H1 (cell line): ENCODE results near the gene PIGU. TPM values are rescaled to one million over a fixed set of nuclear protein-coding genes. Genes with fewer than 3 reads are reported as not detected.

ENCODE experiments used
- CTCF ChIA-PET: fragments of 300-600 bp; sonication (Branson Sonifier 250); formaldehyde crosslinking; loops from one replicate; lab custom pipeline; 2021; ENCODE audit not compliant: partially characterized antibody; lab: Charles Lee
- POLR2A ChIA-PET: fragments of 300-600 bp; sonication (Branson Sonifier 250); formaldehyde crosslinking; loops from one replicate; lab custom pipeline; 2021; ENCODE audit warnings: inconsistent platforms; ENCODE audit not compliant: partially characterized antibody; lab: Charles Lee
- DNase-seq, 2 experiments: peaks; one replicate each; pipeline versions ENCODE4 v3.0.0 to v3.0.0-alpha.2; 2010 to 2022; ENCODE audit warnings: low spot score in 2 of 2, low read depth in 1 of 2, mixed read lengths in 1 of 2
- FAIRE-seq: peaks from 2 replicates; lab custom pipeline; 2011; peaks lifted over from hg19 to GRCh38; lab: Jason Lieb, UNC
- H2AFZ ChIP-seq: 2 replicates; pipeline ENCODE4 v1.8.1; 2012; ENCODE audit warnings: low read length, inconsistent platforms
- H2AK5ac ChIP-seq: 2 replicates; pipeline ENCODE4 v1.6.1; 2013; ENCODE audit warnings: low read depth, low read length
- H2BK120ac ChIP-seq: replicated peaks from 2 replicates; pipeline ENCODE3; 2013; ENCODE audit warnings: low read depth, low read length, inconsistent platforms
- H2BK12ac ChIP-seq: 2 replicates; pipeline ENCODE4 v1.6.1; 2013; ENCODE audit warnings: low read depth, low read length
- H2BK15ac ChIP-seq: 2 replicates; pipeline ENCODE4 v1.6.1; 2013; ENCODE audit warnings: low read length
- H2BK20ac ChIP-seq: 2 replicates; pipeline ENCODE4 v1.6.1; 2013; ENCODE audit warnings: low read length
- H2BK5ac ChIP-seq: 2 replicates; pipeline ENCODE4 v1.6.1; 2013; ENCODE audit warnings: low read depth, low read length
- H3K14ac ChIP-seq: 2 replicates; pipeline ENCODE4 v1.6.1; 2013; ENCODE audit warnings: inconsistent platforms; ENCODE audit not compliant: insufficient read length
- H3K18ac ChIP-seq: 2 replicates; pipeline ENCODE4 v1.6.1; 2013; ENCODE audit warnings: low read length; ENCODE audit errors: extremely low read depth
- H3K23ac ChIP-seq: 2 replicates; pipeline ENCODE4 v1.6.1; 2013; ENCODE audit warnings: inconsistent platforms; ENCODE audit not compliant: insufficient read length
- H3K23me2 ChIP-seq: 2 replicates; pipeline ENCODE4 v1.6.1; 2013; ENCODE audit warnings: low read depth, low read length
- H3K27ac ChIP-seq: 2 replicates; pipeline ENCODE4 v1.6.1; 2011; ENCODE audit warnings: low read depth, low read length, inconsistent platforms
- H3K27me3 ChIP-seq, 4 experiments: replicated peaks in 1 of 4; 1 replicate in 1 of 4; 2 replicates in 3 of 4; pipeline versions ENCODE4 v1.6.1 to v1.8.1; 2011 to 2013; ENCODE audit warnings: low read length in 3 of 4, mild to moderate bottlenecking in 3 of 4, inconsistent platforms in 2 of 4, mixed read lengths in 2 of 4, moderate library complexity in 1 of 4; ENCODE audit not compliant: control insufficient read depth in 3 of 4, insufficient read depth in 3 of 4; ENCODE audit errors: extremely low read depth in 1 of 4
- H3K36me3 ChIP-seq, 4 experiments: 2 replicates each; pipeline versions ENCODE4 v1.6.1 to v1.8.1; 2011 to 2013; ENCODE audit warnings: mild to moderate bottlenecking in 4 of 4, low read length in 3 of 4, moderate library complexity in 2 of 4, control low read depth in 1 of 4, inconsistent platforms in 1 of 4; ENCODE audit not compliant: insufficient read depth in 4 of 4, control insufficient read depth in 2 of 4
- H3K4ac ChIP-seq: replicated peaks from 2 replicates; pipeline ENCODE3; 2013; ENCODE audit warnings: low read length, low read depth, mixed read lengths, inconsistent platforms; ENCODE audit not compliant: insufficient read length
- H3K4me1 ChIP-seq, 4 experiments: replicated peaks in 1 of 4; 1 replicate in 1 of 4; 2 replicates in 3 of 4; pipeline versions ENCODE4 v1.6.1 to v1.8.1; 2011 to 2013; ENCODE audit warnings: low read length in 3 of 4, inconsistent platforms in 2 of 4, mixed read lengths in 1 of 4; ENCODE audit not compliant: insufficient read depth in 4 of 4, control insufficient read depth in 3 of 4
- H3K4me2 ChIP-seq, 2 experiments: 2 replicates each; pipeline versions ENCODE4 v1.6.1 to v1.8.1; 2011 to 2013; ENCODE audit warnings: low read depth in 2 of 2, low read length in 2 of 2, control low read depth in 1 of 2, inconsistent platforms in 1 of 2, mild to moderate bottlenecking in 1 of 2; ENCODE audit not compliant: insufficient read depth in 1 of 2
- H3K4me3 ChIP-seq, 4 experiments: fragments of 200-600, 300-600 bp in 1 of 4; sonication (generic), shearing (Covaris generic), sonication (Bioruptor Twin) in 1 of 4; 2 replicates each; pipeline versions ENCODE4 v1.5.1 to v1.8.1; 2011 to 2016; ENCODE audit warnings: low read length in 4 of 4, low read depth in 3 of 4, control low read depth in 2 of 4, inconsistent platforms in 2 of 4, mild to moderate bottlenecking in 2 of 4, mixed read lengths in 1 of 4, moderate library complexity in 1 of 4; ENCODE audit not compliant: insufficient read depth in 2 of 4; ENCODE audit errors: extremely low read depth in 1 of 4
- H3K56ac ChIP-seq: replicated peaks from 2 replicates; pipeline ENCODE3; 2013; ENCODE audit warnings: low read depth, mild to moderate bottlenecking, mixed read lengths, low read length, inconsistent platforms; ENCODE audit not compliant: insufficient read length
- H3K79me1 ChIP-seq: 2 replicates; pipeline ENCODE4 v1.6.1; 2013; ENCODE audit warnings: low read depth, low read length, control low read depth
- H3K79me2 ChIP-seq, 2 experiments: 2 replicates each; pipeline versions ENCODE4 v1.6.1 to v1.8.1; 2012 to 2013; ENCODE audit warnings: low read length in 2 of 2, mild to moderate bottlenecking in 2 of 2, inconsistent platforms in 1 of 2; ENCODE audit not compliant: insufficient read depth in 2 of 2, control insufficient read depth in 1 of 2
- H3K9ac ChIP-seq, 4 experiments: replicated peaks in 1 of 4; 1 replicate in 1 of 4; 2 replicates in 3 of 4; pipeline versions ENCODE4 v1.6.1 to v1.8.1; 2011 to 2013; ENCODE audit warnings: low read depth in 3 of 4, low read length in 3 of 4, control low read depth in 2 of 4, mild to moderate bottlenecking in 2 of 4, moderate library complexity in 2 of 4, inconsistent platforms in 1 of 4; ENCODE audit errors: extremely low read depth in 1 of 4
- H3K9me3 ChIP-seq, 2 experiments: 2 replicates each; pipeline versions ENCODE4 v1.6.1 to v1.8.1; 2012 to 2013; ENCODE audit warnings: mild to moderate bottlenecking in 2 of 2, moderate library complexity in 2 of 2, control low read depth in 1 of 2, inconsistent platforms in 1 of 2, low read depth in 1 of 2, low read length in 1 of 2, mixed read lengths in 1 of 2; ENCODE audit not compliant: insufficient read depth in 2 of 2
- H4K20me1 ChIP-seq, 2 experiments: replicated peaks in 1 of 2; 2 replicates each; pipeline versions ENCODE3 to v1.8.1; 2011 to 2013; ENCODE audit warnings: inconsistent platforms in 2 of 2, low read length in 2 of 2, mild to moderate bottlenecking in 1 of 2; ENCODE audit not compliant: insufficient read depth in 2 of 2, control insufficient read depth in 1 of 2
- H4K5ac ChIP-seq: 2 replicates; pipeline ENCODE4 v1.6.1; 2013; ENCODE audit warnings: low read length, low read depth, mixed read lengths, inconsistent platforms; ENCODE audit not compliant: insufficient read length
- H4K8ac ChIP-seq: 2 replicates; pipeline ENCODE4 v1.8.0; 2013; ENCODE audit warnings: mild to moderate bottlenecking, moderate library complexity, low read length, inconsistent platforms; ENCODE audit not compliant: insufficient read depth; ENCODE audit errors: extremely low read depth
- H4K91ac ChIP-seq: replicated peaks from 2 replicates; pipeline ENCODE3; 2013; ENCODE audit warnings: low read length, mixed read lengths, inconsistent platforms; ENCODE audit not compliant: insufficient read length
- ASH2L ChIP-seq: fragments of 200-600, 300-600 bp; sonication (generic); IDR thresholded peaks from one replicate; pipeline ENCODE4 v1.7.1; 2017; ENCODE audit warnings: low read length
- CREB1 ChIP-seq: IDR thresholded peaks from 2 replicates; pipeline ENCODE4 v1.6.1; 2012; ENCODE audit warnings: inconsistent platforms
- EP300 ChIP-seq, 2 experiments: IDR thresholded peaks; 1 replicate in 1 of 2; 2 replicates in 1 of 2; pipeline ENCODE4 v1.6.1; 2011 to 2012; ENCODE audit warnings: low read depth in 2 of 2, low read length in 2 of 2, mild to moderate bottlenecking in 2 of 2, borderline replicate concordance in 1 of 2, inconsistent platforms in 1 of 2, moderate library complexity in 1 of 2
- EZH2 ChIP-seq: fragments of 200-600 bp; sonication (generic); IDR thresholded peaks from 2 replicates; pipeline ENCODE4 v1.7.1; 2012; ENCODE audit warnings: low read depth, mild to moderate bottlenecking, moderate library complexity, low read length, inconsistent platforms; ENCODE audit not compliant: severe bottlenecking
- GTF2F1 ChIP-seq: IDR thresholded peaks from 2 replicates; pipeline ENCODE4 v1.6.1; 2012; ENCODE audit warnings: low read depth, low read length, improper control_type of control experiment, borderline replicate concordance
- HDAC6 ChIP-seq: IDR thresholded peaks from one replicate; pipeline ENCODE4 v1.7.1; 2012; ENCODE audit warnings: low read depth, mild to moderate bottlenecking, inconsistent platforms, low read length, moderate library complexity
- KDM4A ChIP-seq: IDR thresholded peaks from one replicate; pipeline ENCODE4 v1.7.1; 2012; ENCODE audit warnings: low read depth, mild to moderate bottlenecking, moderate library complexity, low read length, inconsistent platforms; ENCODE audit not compliant: severe bottlenecking
- KDM5A ChIP-seq: fragments of 200-600 bp; IDR thresholded peaks from 2 replicates; pipeline ENCODE4 v1.7.1; 2012; ENCODE audit warnings: mild to moderate bottlenecking, low read length, inconsistent platforms, mixed read lengths
- MAFK ChIP-seq: IDR thresholded peaks from 2 replicates; pipeline ENCODE4 v1.6.1; 2012; ENCODE audit warnings: low read depth, mild to moderate bottlenecking, improper control_type of control experiment, low read length
- POLR2A ChIP-seq, 2 experiments: IDR thresholded peaks; 1 replicate in 1 of 2; 2 replicates in 1 of 2; pipeline ENCODE4 v1.6.1; 2011; ENCODE audit warnings: low read depth in 2 of 2, low read length in 2 of 2, mild to moderate bottlenecking in 2 of 2; ENCODE audit errors: control extremely low read depth in 1 of 2
- SP4 ChIP-seq: IDR thresholded peaks from 2 replicates; pipeline ENCODE4 v1.6.1; 2012; ENCODE audit warnings: low read length, inconsistent platforms
- SRF ChIP-seq: IDR thresholded peaks from 2 replicates; pipeline ENCODE4 v1.6.1; 2011; ENCODE audit warnings: mild to moderate bottlenecking, low read depth, low read length, moderate library complexity
- SUZ12 ChIP-seq: fragments of 200-600 bp; sonication (generic); IDR thresholded peaks from 2 replicates; pipeline ENCODE4 v1.6.1; 2012; ENCODE audit warnings: mild to moderate bottlenecking, inconsistent platforms, low read length, moderate library complexity, mixed read lengths
- polyA plus RNA-seq, 7 experiments: library from polyadenylated mRNA; depleted of rRNA in 3 of 7; stranded (reverse) in 5 of 7; unstranded in 2 of 7; fragments of >200 nt in 5 of 7; fragments of 200-250 nt in 2 of 7; gene quantifications; 1 replicate in 5 of 7; 2 replicates in 1 of 7; 4 replicates in 1 of 7; pipeline versions ENCODE4 v1.2.1 to v1.2.3, GENCODE V29; 2011 to 2013; ENCODE audit warnings: missing spikeins in 2 of 7, mixed read lengths in 2 of 7
- total RNA-seq: library from RNA; stranded (reverse); fragmentation: NEBNext Ultra II Directional; extraction: Animal tissue kit (Norgen Biotek cat#: 25700); gene quantifications from 2 replicates; pipeline ENCODE4 v1.2.1, GENCODE V29; 2021
- TF ChIP-seq, protein P1 (sequence below): IDR thresholded peaks from 2 replicates; pipeline ENCODE4 v1.6.1; 2011; ENCODE audit warnings: low read depth, mild to moderate bottlenecking, low read length; ENCODE audit not compliant: insufficient read depth
- TF ChIP-seq, protein P2 (sequence below): IDR thresholded peaks from 2 replicates; pipeline ENCODE4 v1.6.1; 2012; ENCODE audit warnings: inconsistent platforms

PIGU gene
- total and polyA plus RNA-seq, 2 of the 8 experiments (the other 6 are each of a cell fraction or from before 2014, with no cell fraction given): 28.3 to 117 TPM

DNA sequence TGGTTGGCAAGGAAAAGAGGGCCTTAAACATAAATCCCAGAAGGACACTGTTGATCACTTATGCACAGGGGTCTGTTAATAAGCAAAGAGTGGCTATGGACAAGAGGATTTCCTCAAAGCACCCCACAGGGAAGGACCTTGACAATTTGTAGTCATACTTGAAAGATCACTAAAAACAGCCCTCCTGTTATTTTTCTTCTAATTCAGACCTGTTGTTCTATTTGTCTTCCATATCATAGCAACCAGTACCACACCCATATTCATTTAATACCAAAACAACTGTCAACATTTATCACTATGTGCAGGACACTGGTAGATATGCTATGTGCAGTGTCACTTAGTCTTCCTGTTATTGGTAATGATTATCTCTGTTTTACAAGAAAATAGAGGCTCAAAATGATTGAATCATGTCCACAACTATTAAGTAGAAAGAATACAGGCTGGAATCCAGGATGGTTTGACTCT is 163.9 kb downstream of the PIGU start:
- Histone ChIP-seq H3K56ac (no peak overlapping the region), H2BK20ac (no peak overlapping the region), H3K27ac (no peak overlapping the region), H3K4me2 (no peak overlapping the region), H2BK5ac (no peak overlapping the region), H3K18ac (no peak overlapping the region), H3K14ac (no peak overlapping the region), H3K9me3 (no peaks in the 10 kb centered on the region), H4K8ac (no peak overlapping the region), H3K79me2 (peaks cover 0 to 13% of the 10 kb centered on the region in 2 experiments; a peak in 3 of 4 replicates), H3K4me1 (peaks cover 0 to 3% (median 3%) of the 10 kb centered on the region in 4 experiments; a peak in 3 of 7 replicates), H3K4ac (no peak overlapping the region), H3K23ac (no peak overlapping the region), H3K27me3 (no peaks in the 10 kb centered on the region), H3K23me2 (peaks cover 10% of the 10 kb centered on the region), H2BK15ac (no peak overlapping the region), H4K20me1 (peaks cover 0 to 3% of the 10 kb centered on the region in 2 experiments), H2BK12ac (no peak overlapping the region), H2BK120ac (no peak overlapping the region), H2AK5ac (no peak overlapping the region), H3K36me3 (peaks cover 0 to 9% (median 1%) of the 10 kb centered on the region in 4 experiments; a peak in 2 of 8 replicates), H3K79me1 (no peaks in the 10 kb centered on the region), H4K5ac (no peak overlapping the region), H3K4me3 (no peak overlapping the region), H2AFZ (no peak overlapping the region), H4K91ac (no peak overlapping the region), H3K9ac (no peak overlapping the region)
- CTCF ChIA-PET: interaction anchor here (1.0 to 1.6 kb wide), 2 partner anchors 10 to 38 kb away, joined by 3 to 5 read pairs; no protein-coding TSS in a partner anchor
- no peak for FAIRE-seq
- POLR2A ChIA-PET: no interaction called here
- DNase-seq: no peak
- TF ChIP-seq KDM5A: no peak
- TF ChIP-seq HDAC6: no peak
- TF ChIP-seq, protein P1, sequence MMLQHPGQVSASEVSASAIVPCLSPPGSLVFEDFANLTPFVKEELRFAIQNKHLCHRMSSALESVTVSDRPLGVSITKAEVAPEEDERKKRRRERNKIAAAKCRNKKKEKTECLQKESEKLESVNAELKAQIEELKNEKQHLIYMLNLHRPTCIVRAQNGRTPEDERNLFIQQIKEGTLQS: no peak
- no peak for TF ChIP-seq POLR2A (IDR thresholded peaks at IDR 0.05; ENCODE audit: control extremely low read depth in 1 of 2, low read depth in 2 of 2, low read length in 2 of 2)
- TF ChIP-seq, protein P2, sequence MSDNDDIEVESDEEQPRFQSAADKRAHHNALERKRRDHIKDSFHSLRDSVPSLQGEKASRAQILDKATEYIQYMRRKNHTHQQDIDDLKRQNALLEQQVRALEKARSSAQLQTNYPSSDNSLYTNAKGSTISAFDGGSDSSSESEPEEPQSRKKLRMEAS: no peak
- TF ChIP-seq EZH2: no peak
- TF ChIP-seq SRF: no peak
- no peak for TF ChIP-seq CREB1
- TF ChIP-seq SUZ12: no peak
- TF ChIP-seq KDM4A: no peak
- TF ChIP-seq GTF2F1: no peak
- TF ChIP-seq SP4: no peak
- TF ChIP-seq ASH2L: no peak
- no peak for TF ChIP-seq EP300 (IDR thresholded peaks at IDR 0.05; ENCODE audit: borderline replicate concordance in 1 of 2, low read depth in 2 of 2, low read length in 2 of 2)
- no peak for TF ChIP-seq MAFK
